Keratinocyte (primary cell): ENCODE results near the gene NR3C2.

Experiments used
- EZH2 ChIP-seq: IDR thresholded peaks from one replicate; pipeline ENCODE4 v1.6.1; 2012; ENCODE audit warnings: inconsistent platforms, mild to moderate bottlenecking, low read length, moderate library complexity
- TF ChIP-seq, protein P1 (sequence below), 3 experiments: IDR thresholded peaks in 1 of 3; conservative IDR thresholded peaks in 1 of 3; optimal IDR thresholded peaks in 1 of 3; 2 replicates in 2 of 3; 3 replicates in 1 of 3; pipeline versions ENCODE3 to v1.5.1; 2011; ENCODE audit warnings: low read length in 3 of 3, mild to moderate bottlenecking in 3 of 3, moderate library complexity in 2 of 3, control low read depth in 1 of 3, inconsistent platforms in 1 of 3; ENCODE audit not compliant: insufficient read depth in 2 of 3; ENCODE audit errors: extremely low read depth in 1 of 3

DNA sequence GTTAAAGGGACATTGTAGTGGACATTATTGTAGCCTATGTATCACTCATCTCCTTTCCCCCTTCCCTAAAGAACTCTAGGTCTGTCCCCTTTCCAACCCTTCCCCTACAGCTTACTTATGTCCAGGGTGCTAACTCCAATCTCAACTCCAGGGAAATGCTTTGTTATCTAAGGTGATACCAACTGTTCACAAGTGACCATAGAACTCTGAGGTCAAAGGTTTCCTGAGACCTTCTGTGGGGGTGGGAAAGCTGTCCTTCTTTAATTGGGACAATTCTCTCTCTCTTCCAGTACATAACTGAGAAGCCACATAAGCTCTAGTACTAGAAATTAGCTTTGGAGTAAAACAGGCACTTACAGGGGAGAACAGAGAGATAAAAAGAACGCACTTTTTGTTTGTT lies 212.4 kb downstream of the NR3C2 start:
- TF ChIP-seq, protein P1, sequence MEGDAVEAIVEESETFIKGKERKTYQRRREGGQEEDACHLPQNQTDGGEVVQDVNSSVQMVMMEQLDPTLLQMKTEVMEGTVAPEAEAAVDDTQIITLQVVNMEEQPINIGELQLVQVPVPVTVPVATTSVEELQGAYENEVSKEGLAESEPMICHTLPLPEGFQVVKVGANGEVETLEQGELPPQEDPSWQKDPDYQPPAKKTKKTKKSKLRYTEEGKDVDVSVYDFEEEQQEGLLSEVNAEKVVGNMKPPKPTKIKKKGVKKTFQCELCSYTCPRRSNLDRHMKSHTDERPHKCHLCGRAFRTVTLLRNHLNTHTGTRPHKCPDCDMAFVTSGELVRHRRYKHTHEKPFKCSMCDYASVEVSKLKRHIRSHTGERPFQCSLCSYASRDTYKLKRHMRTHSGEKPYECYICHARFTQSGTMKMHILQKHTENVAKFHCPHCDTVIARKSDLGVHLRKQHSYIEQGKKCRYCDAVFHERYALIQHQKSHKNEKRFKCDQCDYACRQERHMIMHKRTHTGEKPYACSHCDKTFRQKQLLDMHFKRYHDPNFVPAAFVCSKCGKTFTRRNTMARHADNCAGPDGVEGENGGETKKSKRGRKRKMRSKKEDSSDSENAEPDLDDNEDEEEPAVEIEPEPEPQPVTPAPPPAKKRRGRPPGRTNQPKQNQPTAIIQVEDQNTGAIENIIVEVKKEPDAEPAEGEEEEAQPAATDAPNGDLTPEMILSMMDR (optimal IDR thresholded peaks at IDR 0.05 in 1 of 3, IDR thresholded peaks at IDR 0.05 in 1 of 3, conservative IDR thresholded peaks at IDR 0.05 in 1 of 3; ENCODE audit: extremely low read depth in 1 of 3, insufficient read depth in 2 of 3, low read length in 3 of 3) = no peak
- TF ChIP-seq EZH2 = no peak
